DOHH2 (cell line): Measurements from ENCODE around the gene CHAC2.
A peak's percentile ranks its signal among the peaks of the same experiment; 100 is the strongest.
"Not testable (repeated sequence)": the region's sequence is repeated elsewhere in the genome, so short reads cannot be mapped to it uniquely, and the experiment has no call there.

Source experiments
- H3F3A ChIP-seq: fragments of 200-600 bp; sonication (generic), shearing (Covaris generic); 2 replicates; pipeline ENCODE4 v1.6.0; 2016; ENCODE audit warnings: antibody characterized with exemption, mild to moderate bottlenecking; ENCODE audit not compliant: control insufficient read depth, insufficient read depth
- H3K27ac ChIP-seq: fragments of 200-600 bp; sonication (generic); 2 replicates; pipeline ENCODE4 v1.5.1; 2014; ENCODE audit warnings: low read depth, mild to moderate bottlenecking, low read length, moderate library complexity
- H3K27me3 ChIP-seq: fragments of 200-600 bp; sonication (generic); 2 replicates; pipeline ENCODE4 v1.6.1; 2014; ENCODE audit warnings: mild to moderate bottlenecking, low read length, mixed read lengths; ENCODE audit not compliant: control insufficient read depth
- H3K36me3 ChIP-seq: fragments of 200-600 bp; sonication (generic); 2 replicates; pipeline ENCODE4 v1.6.1; 2014; ENCODE audit warnings: mild to moderate bottlenecking, low read length, moderate library complexity, mixed read lengths; ENCODE audit not compliant: control insufficient read depth
- H3K4me1 ChIP-seq: fragments of 200-600 bp; sonication (generic); 2 replicates; pipeline ENCODE4 v1.6.1; 2014; ENCODE audit warnings: mild to moderate bottlenecking, low read length, mixed read lengths; ENCODE audit not compliant: control insufficient read depth
- H3K4me2 ChIP-seq: fragments of 200-600 bp; sonication (generic); 2 replicates; pipeline ENCODE4 v1.6.0; 2014; ENCODE audit warnings: mild to moderate bottlenecking, low read length, moderate library complexity
- H3K4me3 ChIP-seq: fragments of 200-600 bp; sonication (generic); 2 replicates; pipeline ENCODE4 v1.5.1; 2014; ENCODE audit warnings: mild to moderate bottlenecking, low read length, mixed read lengths
- H3K79me2 ChIP-seq: fragments of 200-600 bp; sonication (generic); 2 replicates; pipeline ENCODE4 v1.6.1; 2014; ENCODE audit warnings: mild to moderate bottlenecking, low read length, mixed read lengths; ENCODE audit not compliant: control insufficient read depth
- H3K9me2 ChIP-seq: fragments of 200-600 bp; sonication (generic); replicated peaks from 2 replicates; pipeline ENCODE4 v1.6.1; 2014; ENCODE audit warnings: mild to moderate bottlenecking, low read length, mixed read lengths; ENCODE audit not compliant: control insufficient read depth
- H3K9me3 ChIP-seq: fragments of 200-600 bp; sonication (generic); 2 replicates; pipeline ENCODE4 v1.6.1; 2014; ENCODE audit warnings: antibody characterized with exemption, low read length, mixed read lengths; ENCODE audit not compliant: control insufficient read depth, insufficient read depth
- H4K20me1 ChIP-seq: fragments of 200-600 bp; sonication (generic); 2 replicates; pipeline ENCODE4 v1.6.0; 2014; ENCODE audit warnings: low read depth, mild to moderate bottlenecking, antibody characterized with exemption, low read length, moderate library complexity; ENCODE audit not compliant: control insufficient read depth, insufficient read depth
- EZH2phosphoT487 ChIP-seq: fragments of 200-600 bp; sonication (generic); IDR thresholded peaks from 2 replicates; pipeline ENCODE4 v1.6.1; 2017; ENCODE audit warnings: borderline replicate concordance, mild to moderate bottlenecking, antibody characterized with exemption, low read length, moderate library complexity, mixed read lengths
- TF ChIP-seq, protein P1 (sequence below): fragments of 200-600 bp; sonication (generic); IDR thresholded peaks from one replicate; pipeline ENCODE4 v1.5.1; 2014; ENCODE audit warnings: antibody characterized with exemption, mild to moderate bottlenecking, low read depth, low read length; ENCODE audit not compliant: poor library complexity, severe bottlenecking

The CHAC2 gene

DNA sequence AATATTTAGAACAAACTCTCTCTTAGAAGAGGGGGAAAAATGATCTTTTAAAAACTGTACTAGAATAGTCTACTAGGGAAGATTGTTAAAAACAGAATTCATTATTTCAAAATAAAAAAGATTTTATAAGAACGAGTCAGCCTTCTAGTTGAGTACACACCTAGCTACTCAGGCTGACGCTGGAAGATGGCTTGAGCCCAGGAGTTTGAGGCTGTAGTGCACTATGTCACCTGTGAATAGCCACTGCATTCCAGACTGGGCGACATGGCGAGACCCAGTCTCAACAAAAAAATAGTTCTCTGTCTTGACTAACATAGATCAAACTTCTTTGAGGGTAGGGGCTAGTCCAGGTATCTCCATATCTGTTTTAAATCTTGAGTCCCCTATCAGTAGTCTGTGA lies 53.1 kb downstream of the CHAC2 start:
- no peaks in the 10 kb centered on the region for H3F3A ChIP-seq
- H3K36me3 ChIP-seq = peaks cover 19% of the 10 kb centered on the region
- H4K20me1 ChIP-seq = no peaks in the 10 kb centered on the region
- H3K27me3 ChIP-seq = no peaks in the 10 kb centered on the region
- no peaks in the 10 kb centered on the region for H3K79me2 ChIP-seq
- H3K4me1 ChIP-seq = no peaks in the 10 kb centered on the region
- no peaks in the 10 kb centered on the region for H3K9me2 ChIP-seq
- H3K27ac ChIP-seq = no peak overlapping the region
- no peak overlapping the region for H3K4me2 ChIP-seq
- TF ChIP-seq EZH2phosphoT487 = no peak
- TF ChIP-seq, protein P1, sequence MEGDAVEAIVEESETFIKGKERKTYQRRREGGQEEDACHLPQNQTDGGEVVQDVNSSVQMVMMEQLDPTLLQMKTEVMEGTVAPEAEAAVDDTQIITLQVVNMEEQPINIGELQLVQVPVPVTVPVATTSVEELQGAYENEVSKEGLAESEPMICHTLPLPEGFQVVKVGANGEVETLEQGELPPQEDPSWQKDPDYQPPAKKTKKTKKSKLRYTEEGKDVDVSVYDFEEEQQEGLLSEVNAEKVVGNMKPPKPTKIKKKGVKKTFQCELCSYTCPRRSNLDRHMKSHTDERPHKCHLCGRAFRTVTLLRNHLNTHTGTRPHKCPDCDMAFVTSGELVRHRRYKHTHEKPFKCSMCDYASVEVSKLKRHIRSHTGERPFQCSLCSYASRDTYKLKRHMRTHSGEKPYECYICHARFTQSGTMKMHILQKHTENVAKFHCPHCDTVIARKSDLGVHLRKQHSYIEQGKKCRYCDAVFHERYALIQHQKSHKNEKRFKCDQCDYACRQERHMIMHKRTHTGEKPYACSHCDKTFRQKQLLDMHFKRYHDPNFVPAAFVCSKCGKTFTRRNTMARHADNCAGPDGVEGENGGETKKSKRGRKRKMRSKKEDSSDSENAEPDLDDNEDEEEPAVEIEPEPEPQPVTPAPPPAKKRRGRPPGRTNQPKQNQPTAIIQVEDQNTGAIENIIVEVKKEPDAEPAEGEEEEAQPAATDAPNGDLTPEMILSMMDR = no peak
- no peak overlapping the region for H3K4me3 ChIP-seq
- no peaks in the 10 kb centered on the region for H3K9me3 ChIP-seq

DNA sequence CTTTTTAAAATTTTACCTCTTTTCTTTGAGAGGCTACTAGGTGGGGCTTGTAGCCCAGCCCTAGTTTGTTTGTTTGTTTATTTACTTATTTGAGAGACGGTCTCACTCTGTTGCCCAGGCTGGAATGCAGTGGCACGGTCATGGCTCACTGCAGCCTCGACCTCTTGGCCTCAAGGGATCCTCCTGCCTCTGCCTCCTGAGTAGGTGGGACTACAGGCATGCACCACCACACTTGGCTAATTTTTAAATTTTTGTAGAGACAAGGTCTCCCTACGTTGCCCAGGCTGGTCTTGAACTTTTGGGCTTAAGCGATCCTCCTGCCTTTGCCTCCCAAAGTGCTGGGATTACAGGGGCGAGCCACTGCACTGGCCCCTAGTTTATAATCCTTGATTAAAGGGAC lies 54.2 kb downstream of the CHAC2 start:
- Histone ChIP-seq H3K4me1 (no peaks in the 10 kb centered on the region), H3K4me2 (no peak overlapping the region), H3K79me2 (no peaks in the 10 kb centered on the region), H4K20me1 (no peaks in the 10 kb centered on the region), H3K36me3 (peaks cover 16% of the 10 kb centered on the region), H3K9me2 (no peaks in the 10 kb centered on the region), H3K9me3 (no peaks in the 10 kb centered on the region), H3F3A (no peaks in the 10 kb centered on the region), H3K4me3 (no peak overlapping the region), H3K27me3 (no peaks in the 10 kb centered on the region), H3K27ac (no peak overlapping the region)
- TF ChIP-seq, protein P1 = no peak
- no peak for TF ChIP-seq EZH2phosphoT487

DNA sequence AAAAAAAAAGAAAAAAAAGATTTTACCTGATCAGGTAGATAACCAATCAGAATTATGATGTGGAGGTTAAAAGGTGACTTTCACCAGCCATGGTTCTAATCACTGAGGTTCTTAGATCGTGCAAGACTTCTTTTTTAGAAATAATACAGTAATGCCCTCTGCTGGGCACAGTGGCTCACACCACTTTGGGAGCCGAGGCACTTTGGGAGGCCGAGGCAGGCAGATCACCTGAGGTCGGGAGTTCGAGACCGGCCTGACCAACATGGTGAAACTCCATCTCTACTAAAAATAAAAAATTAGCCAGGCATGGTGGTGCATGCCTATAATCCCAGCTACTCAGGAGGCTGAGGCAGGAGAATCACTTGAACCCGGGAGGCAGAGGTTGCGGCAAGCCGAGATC lies 56.0 kb downstream of the CHAC2 start:
- H3K27me3 ChIP-seq, H3K79me2 ChIP-seq, H3K4me3 ChIP-seq, H3K4me2 ChIP-seq, H3K9me2 ChIP-seq, H3K4me1 ChIP-seq, H3F3A ChIP-seq, H3K9me3 ChIP-seq, H4K20me1 ChIP-seq, H3K36me3 ChIP-seq, H3K27ac ChIP-seq: not testable (repeated sequence)
- TF ChIP-seq, protein P1 = peak; percentile 46
